HepG2 (cell line): Measurements from ENCODE around the gene NDFIP2. TPM values are rescaled to one million over a fixed set of nuclear protein-coding genes. Genes with fewer than 3 reads are reported as not detected.

Experiments
- ATAC-seq: fragments of 200-7000 bp; cut with Tn5 transposase; 3 replicates; pipeline ENCODE4 v1.9.1; 2020; ENCODE audit warnings: mild to moderate bottlenecking, moderate library complexity
- BruUV-seq: library from RNA; stranded (reverse); fragments of 400-500 nt; replicated peaks from 2 replicates; lab custom pipeline; 2021; lab: Mats Ljungman, UMichigan
- CTCF ChIA-PET: fragments of 300-600 bp; formaldehyde crosslinking; extraction: SDS; loops from one replicate; lab custom pipeline; 2021; ENCODE audit warnings: low total read pairs, inconsistent platforms, low intra/inter-chr PET ratio; lab: Yijun Ruan, JAX
- POLR2A ChIA-PET: fragments of 350-600 bp; sonication (Branson Sonifier 250); formaldehyde crosslinking; loops from one replicate; lab custom pipeline; 2020; ENCODE audit warnings: antibody characterized with exemption, inconsistent platforms; lab: Yijun Ruan, JAX
- DNase-seq: peaks from one replicate; pipeline ENCODE4 v3.0.0-alpha.2; 2015; ENCODE audit warnings: low spot score
- FAIRE-seq: peaks from 3 replicates; lab custom pipeline; 2011; peaks lifted over from hg19 to GRCh38; lab: Jason Lieb, UNC
- H2AFZ ChIP-seq: one replicate; pipeline ENCODE4 v1.6.1; 2011; ENCODE audit warnings: low read length, inconsistent platforms
- H3K27ac ChIP-seq: fragments of 300-600 bp; 3 replicates; pipeline ENCODE4 v1.8.0; 2011; ENCODE audit warnings: mixed run types, mild to moderate bottlenecking, mixed read lengths, low read length, inconsistent platforms; ENCODE audit not compliant: insufficient read depth; ENCODE audit errors: extremely low read length
- H3K27me3 ChIP-seq, 2 experiments: fragments of 200-600 bp in 1 of 2; 2 replicates in 1 of 2; 3 replicates in 1 of 2; pipeline versions ENCODE4 v1.6.0 to v1.8.0; 2011; ENCODE audit warnings: low read length in 2 of 2, mild to moderate bottlenecking in 2 of 2, moderate library complexity in 2 of 2, inconsistent platforms in 1 of 2; ENCODE audit not compliant: insufficient read depth in 2 of 2, control insufficient read depth in 1 of 2
- H3K36me3 ChIP-seq, 2 experiments: fragments of 200-600 bp in 1 of 2; replicated peaks in 1 of 2; 2 replicates in 1 of 2; 3 replicates in 1 of 2; pipeline versions ENCODE4 v1.5.1 to v1.8.0; 2011; ENCODE audit warnings: low read length in 2 of 2, inconsistent platforms in 1 of 2; ENCODE audit not compliant: insufficient read depth in 2 of 2, control insufficient read depth in 1 of 2
- H3K4me1 ChIP-seq: 2 replicates; pipeline ENCODE4 v1.5.1; 2012; ENCODE audit warnings: low read length, inconsistent platforms; ENCODE audit not compliant: insufficient read depth
- H3K4me2 ChIP-seq: 2 replicates; pipeline ENCODE4 v1.6.0; 2011; ENCODE audit warnings: low read depth, low read length, inconsistent platforms
- H3K4me3 ChIP-seq, 3 experiments: fragments of 200-600 bp in 1 of 3; sonication (generic), shearing (Covaris generic) in 1 of 3; replicated peaks in 1 of 3; 2 replicates each; pipeline ENCODE4 v1.5.1; 2011 to 2016; ENCODE audit warnings: low read length in 3 of 3, inconsistent platforms in 2 of 3, low read depth in 2 of 3, mild to moderate bottlenecking in 2 of 3, control low read depth in 1 of 3, mixed read lengths in 1 of 3; ENCODE audit not compliant: insufficient read depth in 1 of 3
- H3K79me2 ChIP-seq: one replicate; pipeline ENCODE4 v1.6.1; 2011; ENCODE audit warnings: low read length, inconsistent platforms; ENCODE audit not compliant: insufficient read depth
- H3K9ac ChIP-seq: 2 replicates; pipeline ENCODE4 v1.6.0; 2011; ENCODE audit warnings: mild to moderate bottlenecking, low read depth, low read length, inconsistent platforms; ENCODE audit not compliant: insufficient read depth
- H3K9me3 ChIP-seq: 2 replicates; pipeline ENCODE4 v1.5.1; 2012; ENCODE audit warnings: mild to moderate bottlenecking, low read length
- H4K20me1 ChIP-seq: 2 replicates; pipeline ENCODE4 v1.6.0; 2011; ENCODE audit warnings: inconsistent platforms, mild to moderate bottlenecking, low read length, moderate library complexity; ENCODE audit not compliant: insufficient read depth
- AGO2 ChIP-seq: fragments of 200-400 bp; formaldehyde crosslinking; optimal IDR thresholded peaks from 2 replicates; pipeline ENCODE3; 2017; ENCODE audit warnings: mild to moderate bottlenecking, low read depth, low read length, moderate library complexity
- ARHGAP35 ChIP-seq: sonication (generic); formaldehyde crosslinking; IDR thresholded peaks from 2 replicates; pipeline ENCODE4 v1.9.0; 2022; ENCODE audit warnings: mild to moderate bottlenecking, inconsistent platforms, moderate library complexity, missing genetic modification reagents, borderline replicate concordance
- PAX8 ChIP-seq: sonication (generic); formaldehyde crosslinking; IDR thresholded peaks from 2 replicates; pipeline ENCODE4 v1.8.0; 2022; ENCODE audit warnings: mild to moderate bottlenecking, missing genetic modification reagents, borderline replicate concordance
- SATB2 ChIP-seq: sonication (generic); formaldehyde crosslinking; IDR thresholded peaks from 2 replicates; pipeline ENCODE4 v1.5.0; 2020; ENCODE audit warnings: missing genetic modification reagents
- SYNCRIP ChIP-seq: fragments of 200-400 bp; formaldehyde crosslinking; IDR thresholded peaks from 2 replicates; pipeline ENCODE4 v1.6.1; 2018; ENCODE audit warnings: mild to moderate bottlenecking, low read depth, low read length; ENCODE audit not compliant: insufficient read depth
- ZFP36L2 ChIP-seq: sonication (generic); formaldehyde crosslinking; IDR thresholded peaks from 2 replicates; pipeline ENCODE4 v1.4.0; 2020; ENCODE audit warnings: missing genetic modification reagents
- ZIK1 ChIP-seq: sonication (generic); formaldehyde crosslinking; IDR thresholded peaks from 2 replicates; pipeline ENCODE4 v1.5.0; 2020; ENCODE audit warnings: mild to moderate bottlenecking, low read depth, missing genetic modification reagents, borderline replicate concordance
- ZNF121 ChIP-seq: sonication (generic); formaldehyde crosslinking; IDR thresholded peaks from 2 replicates; pipeline ENCODE4 v1.5.0; 2020; ENCODE audit warnings: mild to moderate bottlenecking, missing genetic modification reagents
- ZNF33B ChIP-seq: sonication (generic); formaldehyde crosslinking; IDR thresholded peaks from 2 replicates; pipeline ENCODE4 v1.5.1; 2020; ENCODE audit warnings: mild to moderate bottlenecking, missing genetic modification reagents
- ZNF460 ChIP-seq: sonication (generic); formaldehyde crosslinking; IDR thresholded peaks from 2 replicates; pipeline ENCODE4 v1.5.1; 2020; ENCODE audit warnings: missing genetic modification reagents, mild to moderate bottlenecking, borderline replicate concordance
- WGBS: methylation state at CpG from one replicate; pipeline ENCODE4 v1.1.6; 2017; ENCODE audit warnings: low lambda C conversion rate; 5-methylcytosine and 5-hydroxymethylcytosine counted together
- in situ Hi-C: cut with HindIII; loops from 2 replicates; pipeline ENCODE4 v1.10.0; 2017; ENCODE audit warnings: low pct_unique_long_range_greater_than_20kb; ENCODE audit not compliant: extremely low pct_ligation_motif_present
- intact Hi-C: fragments of 100-400 bp; cut with micrococcal nuclease; formaldehyde crosslinking; loops from one replicate; pipeline ENCODE4 v1.10.0; 2022; ENCODE audit not compliant: unreplicated experiment
- polyA plus RNA-seq, 8 experiments: library from polyadenylated mRNA; depleted of rRNA in 3 of 8; stranded (reverse) in 7 of 8; unstranded in 1 of 8; fragments of >200 nt; fragmentation: Illumina TruSeq in 4 of 8; extraction: Trizol in 4 of 8; gene quantifications; 2 replicates each; pipeline versions ENCODE4 v1.2.1 to v1.2.3, GENCODE V29; 2011 to 2016; ENCODE audit warnings: low read depth in 4 of 8, missing spikeins in 1 of 8, mixed read lengths in 1 of 8; ENCODE audit not compliant: insufficient read depth in 1 of 8
- total RNA-seq, 5 experiments: library from RNA; depleted of rRNA; stranded (reverse); fragments of >200 nt; fragmentation: Illumina TruSeq; extraction: Trizol; gene quantifications; 2 replicates each; pipeline ENCODE4 v1.2.3, GENCODE V29; 2016; ENCODE audit warnings: low read depth in 1 of 5
- TF ChIP-seq, protein P1 (sequence below): sonication (generic); formaldehyde crosslinking; IDR thresholded peaks from 2 replicates; pipeline ENCODE4 v1.9.0; 2022; ENCODE audit warnings: missing genetic modification reagents, mild to moderate bottlenecking, borderline replicate concordance

Gene NDFIP2
- total and polyA plus RNA-seq, 2 of the 13 experiments (the other 11 are each of a cell fraction or from before 2014, with no cell fraction given) = 23.2 to 32.0 TPM

DNA sequence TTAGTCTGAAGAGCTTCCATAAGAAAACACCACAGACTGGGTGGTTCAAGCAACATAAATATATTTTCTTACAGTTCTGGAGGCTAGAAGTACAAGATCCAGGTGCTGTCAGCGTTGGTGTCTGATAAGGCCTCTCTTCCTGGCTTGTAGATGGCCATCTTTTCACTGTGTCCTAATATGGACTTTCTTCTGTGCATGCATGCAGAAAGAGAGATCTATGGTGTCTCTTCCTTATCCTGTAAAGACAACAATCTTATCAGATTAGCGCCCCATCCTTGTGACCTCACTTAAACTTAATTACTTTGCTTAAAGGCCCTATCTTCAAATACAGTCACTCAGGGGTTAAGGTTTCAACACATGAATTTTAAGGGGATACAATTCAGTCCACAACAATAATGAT, 14.1 kb upstream of the NDFIP2 start:
- Histone ChIP-seq H2AFZ (no peak overlapping the region), H3K4me3 (no peak overlapping the region), H3K27ac (no peak overlapping the region), H3K9ac (no peak overlapping the region), H3K27me3 (no peaks in the 10 kb centered on the region), H3K4me1 (peaks cover 18% of the 10 kb centered on the region), H4K20me1 (no peaks in the 10 kb centered on the region), H3K9me3 (no peaks in the 10 kb centered on the region)
- no peak for DNase-seq
- FAIRE-seq = no peak
- no TSS peak for BruUV-seq
- intact Hi-C loops = no loop called here
- WGBS = 13% methylated on average over 2 of the region's 2 CpGs
- CTCF ChIA-PET = no interaction called here
- no peak for ATAC-seq
- TF ChIP-seq PAX8 (CRISPR knock-in tag) (no peak), ZNF121 (no peak), SATB2 (CRISPR knock-in tag) (no peak), ZFP36L2 (CRISPR knock-in tag) (no peak), ARHGAP35 (no peak), SYNCRIP (no peak), ZNF33B (CRISPR knock-in tag) (no peak), AGO2 (no peak), ZIK1 (CRISPR knock-in tag) (no peak), ZNF460 (CRISPR knock-in tag) (no peak)
- TF ChIP-seq, protein P1, sequence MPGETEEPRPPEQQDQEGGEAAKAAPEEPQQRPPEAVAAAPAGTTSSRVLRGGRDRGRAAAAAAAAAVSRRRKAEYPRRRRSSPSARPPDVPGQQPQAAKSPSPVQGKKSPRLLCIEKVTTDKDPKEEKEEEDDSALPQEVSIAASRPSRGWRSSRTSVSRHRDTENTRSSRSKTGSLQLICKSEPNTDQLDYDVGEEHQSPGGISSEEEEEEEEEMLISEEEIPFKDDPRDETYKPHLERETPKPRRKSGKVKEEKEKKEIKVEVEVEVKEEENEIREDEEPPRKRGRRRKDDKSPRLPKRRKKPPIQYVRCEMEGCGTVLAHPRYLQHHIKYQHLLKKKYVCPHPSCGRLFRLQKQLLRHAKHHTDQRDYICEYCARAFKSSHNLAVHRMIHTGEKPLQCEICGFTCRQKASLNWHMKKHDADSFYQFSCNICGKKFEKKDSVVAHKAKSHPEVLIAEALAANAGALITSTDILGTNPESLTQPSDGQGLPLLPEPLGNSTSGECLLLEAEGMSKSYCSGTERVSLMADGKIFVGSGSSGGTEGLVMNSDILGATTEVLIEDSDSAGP (CRISPR knock-in tag) = no peak
- TF ChIP-seq, all 625 proteins: peak for 0
- POLR2A ChIA-PET = no interaction called here
- no peaks in the 10 kb centered on the region for H3K79me2 ChIP-seq
- in situ Hi-C loops = no loop called here
- no peak overlapping the region for H3K4me2 ChIP-seq
- no peaks in the 10 kb centered on the region for H3K36me3 ChIP-seq
